GM19438 (cell line): ENCODE data around the gene RAP2B.
"Not testable (repeated sequence)": the region's sequence is repeated elsewhere in the genome, so short reads cannot be mapped to it uniquely, and the experiment has no call there.

ENCODE experiments used
- ATAC-seq: cut with Tn5 transposase; IDR thresholded peaks from one replicate; pipeline ENCODE4 v1.9.1; 2021; ENCODE audit warnings: low read depth; ENCODE audit not compliant: unreplicated experiment

The RAP2B gene

DNA sequence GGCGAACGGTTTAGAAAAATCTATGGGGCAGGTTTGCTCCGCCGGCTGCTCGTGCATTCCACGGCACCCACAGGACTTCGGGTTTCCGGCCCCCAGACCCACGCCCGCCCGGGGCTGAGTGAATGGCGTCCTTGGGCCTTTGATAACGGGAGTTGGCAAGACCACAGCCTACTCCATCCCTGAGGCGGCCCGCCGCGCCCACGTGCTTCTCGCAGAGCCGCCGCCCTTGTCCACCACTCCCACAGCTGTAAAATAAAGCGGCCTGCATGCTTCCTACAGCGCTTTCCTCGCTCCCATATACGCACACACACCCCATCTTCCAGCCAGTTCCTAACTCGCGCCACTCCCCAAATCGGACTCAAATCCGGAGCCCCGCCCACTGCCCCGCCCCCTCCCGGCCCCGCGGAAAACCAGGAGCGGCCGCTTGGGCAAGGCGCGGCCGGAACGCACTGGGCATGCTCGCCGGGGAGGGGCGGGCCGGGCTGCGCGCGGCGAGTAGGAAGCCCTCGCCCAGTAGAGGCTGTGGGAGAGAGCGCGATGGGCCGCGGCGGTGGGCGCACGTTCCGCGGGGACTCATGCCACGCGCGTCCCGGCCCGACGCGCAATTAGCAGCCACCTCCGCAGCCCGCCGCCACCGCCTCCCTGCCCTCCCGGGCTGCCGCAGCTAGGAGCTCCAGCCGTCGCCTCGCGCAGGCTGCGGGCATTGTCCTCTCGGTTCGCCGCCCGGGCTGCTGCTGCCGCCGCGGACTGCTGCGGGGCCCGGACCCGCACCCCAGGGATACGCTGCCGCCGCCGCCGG, at the start of gene RAP2B:
Gene RAP2B, plus strand, starts transcription at position 513 of the 799 bp plus-strand sequence. CDS start 468 bp downstream, outside the sequence.
- peak; percentile 43 for ATAC-seq

DNA sequence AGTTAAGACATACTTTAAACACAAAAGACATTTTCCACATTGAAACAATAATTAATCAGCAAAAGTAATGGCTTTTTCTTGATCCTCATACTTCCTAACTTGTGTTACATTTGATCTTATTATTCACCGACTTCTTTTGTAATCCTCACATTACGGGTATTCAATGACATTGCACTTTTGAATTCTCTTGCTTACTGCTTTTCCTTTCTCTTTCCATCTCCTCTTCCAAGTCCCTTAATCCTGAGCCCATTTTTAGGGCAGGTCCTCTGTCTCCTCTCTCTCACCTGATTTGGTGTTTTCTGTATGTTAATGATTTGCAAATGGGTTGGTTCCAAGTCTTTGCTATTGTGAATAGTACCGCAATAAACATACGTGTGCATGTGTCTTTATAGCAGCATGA, 48.5 kb upstream of the RAP2B start:
- ATAC-seq: no peak

DNA sequence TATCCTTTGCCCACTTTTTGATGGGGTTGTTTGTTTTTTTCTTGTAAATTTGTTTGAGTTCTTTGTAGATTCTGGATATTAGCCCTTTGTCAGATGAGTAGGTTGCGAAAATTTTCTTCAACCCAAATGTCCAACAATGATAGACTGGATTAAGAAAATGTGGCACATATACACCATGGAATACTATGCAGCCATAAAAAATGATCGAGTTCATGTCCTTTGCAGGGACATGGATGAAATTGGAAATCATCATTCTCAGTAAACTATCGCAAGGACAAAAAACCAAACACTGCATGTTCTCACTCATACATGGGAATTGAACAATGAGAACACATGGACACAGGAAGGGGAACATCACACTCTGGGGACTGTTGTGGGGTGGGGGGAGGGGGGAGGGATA, 47.8 kb upstream of the RAP2B start:
- ATAC-seq: not testable (repeated sequence)

DNA sequence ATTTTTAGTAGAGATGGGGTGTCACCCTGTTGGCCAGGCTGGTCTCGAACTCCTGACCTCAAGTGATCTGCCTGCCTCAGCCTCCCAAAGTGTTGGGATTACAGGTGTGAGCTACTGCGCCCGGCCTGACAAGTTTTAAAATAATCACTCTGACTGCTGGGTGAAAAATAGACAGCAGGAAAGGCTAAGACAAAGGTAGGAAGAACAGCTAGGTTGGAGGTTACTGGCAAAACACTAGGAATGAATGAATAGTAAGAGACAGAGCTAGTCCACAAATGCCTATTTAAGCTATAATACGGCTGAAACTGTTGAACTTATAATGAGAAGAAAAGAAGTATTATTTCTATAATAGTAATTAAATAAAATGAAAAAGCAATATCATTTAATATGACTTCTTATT, 46.7 kb upstream of the RAP2B start:
- no peak for ATAC-seq

DNA sequence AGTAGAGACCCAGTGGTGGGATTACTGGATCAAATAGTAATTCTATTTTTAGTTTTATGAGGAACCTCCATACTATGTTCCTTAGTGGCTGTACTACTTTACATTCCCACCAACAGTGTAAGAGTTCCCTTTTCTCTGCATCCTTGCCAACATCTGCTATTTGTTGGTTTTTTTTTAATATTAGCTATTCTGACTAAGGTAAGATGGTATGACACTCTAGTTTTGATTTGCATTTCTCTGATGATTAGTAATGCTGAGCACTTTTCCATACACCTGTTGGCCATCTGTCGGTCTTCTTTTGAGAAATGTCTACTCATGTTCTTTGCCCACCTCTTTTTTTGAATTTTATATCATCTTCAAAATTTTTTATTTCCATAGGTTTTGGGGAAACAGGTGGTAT, 34.2 kb upstream of the RAP2B start:
- ATAC-seq: no peak

DNA sequence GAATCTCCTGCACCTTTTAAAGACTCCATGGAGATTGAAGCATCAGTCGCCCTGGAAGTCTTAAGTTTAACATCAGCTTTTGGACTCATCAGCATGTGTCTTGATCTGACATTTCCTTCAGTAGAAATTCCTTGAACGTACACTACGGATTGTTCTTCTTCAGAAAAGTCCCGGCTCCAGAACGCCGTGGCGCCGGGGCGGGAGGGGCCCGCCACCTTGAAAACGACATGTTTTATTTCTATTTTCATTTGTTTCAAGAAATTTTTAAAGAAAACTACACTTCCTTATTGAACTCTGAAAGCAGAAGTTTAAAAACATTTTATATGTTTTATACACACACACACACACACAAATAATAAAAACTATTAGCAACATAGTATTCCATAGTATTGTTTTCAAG, 32.6 kb upstream of the RAP2B start:
- ATAC-seq: no peak

DNA sequence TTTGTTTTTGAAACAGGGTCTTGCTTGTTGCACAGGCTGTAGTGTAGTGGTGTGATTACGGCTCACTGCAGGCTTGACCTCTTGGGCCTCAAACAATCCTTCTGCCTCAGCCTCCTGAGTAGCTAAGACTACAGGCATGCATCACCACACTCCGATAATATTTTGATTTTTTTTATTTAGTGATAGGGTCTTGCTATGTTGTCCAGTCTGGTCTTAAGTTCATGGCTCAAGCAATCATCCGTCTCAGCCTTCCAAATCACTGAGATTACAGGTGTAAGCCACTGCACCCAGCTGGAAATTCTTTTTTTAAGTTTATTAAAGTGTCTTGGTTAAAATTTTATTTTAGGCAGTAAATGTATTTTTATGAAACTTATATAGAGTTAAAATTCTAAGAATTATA, 32.2 kb upstream of the RAP2B start:
- ATAC-seq: no peak

DNA sequence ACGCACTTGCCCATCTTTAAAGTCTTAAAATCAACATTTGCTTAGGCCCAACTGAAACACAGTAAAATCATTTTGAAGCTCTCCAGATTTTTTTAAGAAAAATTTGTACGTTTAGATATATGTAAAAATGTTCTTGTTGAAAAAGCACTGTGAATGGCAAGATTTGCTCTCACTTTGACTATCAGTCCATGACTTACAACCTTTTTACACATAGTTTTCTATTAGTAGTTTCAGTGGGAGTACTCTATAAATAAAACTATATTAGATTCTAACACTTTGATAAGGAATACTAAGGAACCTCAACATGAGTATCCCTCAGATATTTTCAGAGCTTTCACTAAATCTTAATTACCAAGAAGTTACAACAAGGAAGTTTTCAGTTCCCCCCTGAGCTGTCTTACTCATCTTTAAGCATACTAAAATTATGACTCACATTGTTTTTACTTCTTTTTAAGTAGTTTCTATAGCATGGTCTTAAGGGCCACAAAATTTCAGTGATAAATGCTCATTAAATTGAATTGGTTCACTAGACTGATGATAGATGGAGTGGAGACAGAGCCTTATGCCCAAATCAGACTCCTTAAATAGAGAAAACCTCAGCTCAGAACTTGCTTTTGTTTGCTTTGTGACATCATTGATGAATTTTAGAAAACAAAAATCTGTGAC, 31.6 kb upstream of the RAP2B start:
- ATAC-seq: peak; percentile 78

DNA sequence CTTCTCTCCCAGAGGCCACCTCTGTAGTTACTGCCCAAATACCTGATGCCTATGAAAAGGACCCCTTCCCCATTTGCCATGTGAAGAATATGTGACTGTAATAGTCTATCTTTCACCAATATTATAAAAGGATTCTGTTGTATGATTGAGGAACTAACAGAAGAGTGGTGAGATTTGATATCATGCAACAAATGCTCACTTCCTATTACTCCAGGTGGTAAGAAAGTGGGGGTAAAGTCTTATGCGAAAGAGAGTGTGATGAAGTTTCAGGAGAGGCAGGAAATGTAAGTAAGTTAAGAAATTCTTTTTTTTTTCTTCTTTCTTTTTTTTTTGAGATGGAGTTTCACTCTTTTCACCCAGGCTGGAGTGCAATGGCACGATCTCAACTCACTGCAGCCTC, 24.4 kb upstream of the RAP2B start:
- ATAC-seq: no peak

DNA sequence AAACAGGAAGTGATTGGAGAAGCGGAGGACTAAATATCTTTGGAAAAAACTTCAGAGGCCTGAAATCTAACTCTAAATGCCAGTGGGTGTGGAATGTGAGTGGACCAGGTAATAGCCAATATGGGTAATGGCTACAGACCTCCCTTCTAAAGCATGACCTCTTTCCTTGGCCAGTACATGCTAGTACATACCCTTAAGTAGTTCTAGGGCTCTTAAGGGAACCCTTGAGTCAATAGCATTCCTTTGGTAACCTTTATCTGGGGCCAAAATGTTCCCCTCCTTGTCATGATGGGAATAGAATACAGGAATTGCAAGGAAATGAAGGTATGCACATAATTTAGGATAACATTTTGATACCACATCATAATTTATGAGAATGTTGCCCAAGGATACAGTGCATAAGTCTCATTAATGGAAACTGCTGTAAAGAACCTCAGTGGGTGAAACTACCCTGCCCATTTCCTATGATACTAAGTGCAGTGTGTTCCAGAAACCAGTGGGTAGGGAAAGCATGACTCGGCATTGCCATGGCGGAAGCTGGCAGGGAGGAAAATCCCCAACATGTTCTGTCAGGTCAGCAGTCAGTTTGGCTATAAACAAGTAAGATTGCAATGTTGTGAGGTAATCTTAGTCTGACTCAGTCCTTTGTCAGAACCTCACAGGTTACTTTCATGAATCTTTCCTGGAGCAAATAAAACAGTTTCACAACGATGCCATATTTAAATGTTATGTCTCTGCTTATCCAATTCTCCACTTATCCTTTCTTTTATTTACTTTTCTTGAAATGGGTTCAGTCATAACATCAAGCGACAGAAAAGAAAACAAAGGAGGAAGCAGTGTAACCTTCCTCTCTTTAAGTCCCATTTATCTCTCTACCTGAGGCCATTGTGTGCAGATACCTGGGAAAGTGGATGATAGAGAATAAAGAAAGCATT, 23.5 kb upstream of the RAP2B start:
- ATAC-seq: peak; percentile 47

DNA sequence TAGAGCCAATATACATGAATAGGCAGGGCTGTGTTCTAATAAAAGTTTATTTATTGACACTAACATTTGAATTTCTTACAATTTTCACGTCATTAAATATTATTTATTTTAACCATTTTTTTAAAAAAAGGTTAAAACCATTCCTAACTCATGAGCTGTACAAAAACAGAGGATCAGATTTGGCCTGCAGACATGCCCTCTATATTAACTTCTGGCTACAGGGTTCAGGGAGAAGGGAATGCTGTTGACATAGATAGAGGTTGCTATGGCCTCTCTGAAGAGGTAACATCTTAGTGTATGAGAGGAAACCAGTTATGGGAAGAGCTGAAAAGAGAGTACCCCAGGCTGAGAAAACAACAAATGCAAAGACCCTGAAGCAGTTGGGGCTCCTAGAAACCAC, 19.1 kb upstream of the RAP2B start:
- no peak for ATAC-seq

DNA sequence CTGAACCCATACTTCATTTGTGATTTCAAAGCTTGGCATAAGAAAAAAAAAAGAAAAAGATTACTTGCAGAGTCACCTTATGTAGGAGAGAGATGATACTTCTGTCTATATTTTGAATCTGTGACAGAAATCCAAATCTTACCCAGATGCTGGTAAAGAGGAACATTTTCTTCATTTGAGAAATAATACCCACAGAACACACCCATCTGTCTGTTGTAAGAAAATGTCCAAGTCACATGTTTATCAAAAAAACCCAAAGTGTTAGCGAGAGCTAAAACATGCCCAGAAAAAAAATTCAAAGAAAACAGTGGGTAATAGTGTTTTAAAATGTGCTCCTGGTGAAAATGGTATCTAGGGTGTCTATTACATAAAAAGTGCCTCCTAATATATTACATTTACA, 18.0 kb upstream of the RAP2B start:
- no peak for ATAC-seq

DNA sequence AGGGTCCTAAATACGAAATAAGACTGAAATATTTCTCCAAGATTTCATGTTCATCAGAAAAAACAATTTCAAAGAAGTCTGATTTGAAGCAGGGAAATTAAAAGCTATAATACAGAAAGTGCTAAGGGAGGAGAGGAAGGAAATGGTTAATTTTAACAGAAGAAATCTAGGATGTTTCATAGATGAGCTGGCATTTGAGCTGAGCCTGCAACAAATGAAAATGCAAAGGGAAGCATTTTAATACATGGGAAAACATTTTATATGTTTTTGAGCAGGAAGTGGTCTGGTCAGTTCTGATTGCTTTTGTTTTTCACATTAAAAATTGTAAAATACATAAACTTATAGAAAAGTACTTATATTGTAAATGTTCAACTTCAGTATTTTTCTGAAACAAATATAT, 17.2 kb upstream of the RAP2B start:
- no peak for ATAC-seq

DNA sequence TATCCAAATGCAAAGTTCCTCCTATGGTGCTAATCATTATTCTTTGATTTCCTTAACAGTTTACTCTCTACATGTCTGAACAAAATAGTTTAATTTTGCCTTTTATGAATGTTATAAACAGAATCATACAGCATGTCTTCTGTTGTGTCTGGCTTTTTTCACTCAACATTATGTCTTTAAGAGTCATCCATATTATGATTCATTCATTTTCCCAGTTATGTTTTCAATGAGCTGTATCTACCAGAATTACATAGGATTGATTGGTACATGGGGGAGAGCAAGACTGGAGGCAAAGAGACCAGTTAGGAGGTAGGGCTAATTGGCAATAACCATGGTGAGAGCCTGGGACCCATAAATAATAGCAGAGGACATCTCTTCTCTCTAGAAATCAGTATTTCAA, 16.6 kb upstream of the RAP2B start:
- no peak for ATAC-seq

DNA sequence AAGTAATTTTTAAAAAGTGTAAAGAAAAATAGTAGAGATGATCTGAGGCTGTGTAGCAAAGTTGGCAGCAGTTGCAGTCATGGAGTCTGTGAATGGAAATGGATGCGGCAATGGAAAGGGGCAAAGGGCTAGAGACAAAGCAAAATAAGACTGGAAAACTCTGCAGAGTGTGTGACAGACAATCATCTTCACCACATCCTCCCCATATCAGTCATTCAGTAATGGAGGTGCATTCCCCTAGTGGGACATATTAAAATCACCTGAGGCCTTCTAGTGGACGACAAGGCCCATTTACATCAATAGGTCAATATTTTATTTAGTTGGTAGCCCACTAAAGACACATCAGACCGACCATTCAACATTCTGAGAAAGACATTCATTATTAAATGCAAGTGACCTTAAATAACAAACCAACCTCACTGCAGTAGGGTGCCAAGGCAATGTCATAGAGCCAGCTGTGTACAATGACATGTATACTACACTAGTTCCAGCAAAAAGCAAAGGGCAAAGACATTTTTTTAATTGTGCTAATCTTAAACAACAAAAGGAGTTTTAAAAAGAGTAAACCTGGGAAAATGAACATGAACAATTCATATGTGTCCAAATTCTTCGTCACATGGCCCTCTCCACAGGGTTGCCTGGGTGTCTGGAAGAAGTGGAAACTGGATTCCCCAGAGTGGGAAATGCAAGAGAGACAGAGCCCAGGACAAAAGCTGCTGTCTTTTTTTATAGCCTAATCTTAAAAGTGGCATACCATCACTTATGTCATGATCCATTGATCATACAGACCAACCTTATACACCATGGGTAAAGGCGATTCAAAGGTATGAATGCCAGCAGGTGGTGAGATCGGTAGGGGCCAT, 15.6 kb upstream of the RAP2B start:
- no peak for ATAC-seq

DNA sequence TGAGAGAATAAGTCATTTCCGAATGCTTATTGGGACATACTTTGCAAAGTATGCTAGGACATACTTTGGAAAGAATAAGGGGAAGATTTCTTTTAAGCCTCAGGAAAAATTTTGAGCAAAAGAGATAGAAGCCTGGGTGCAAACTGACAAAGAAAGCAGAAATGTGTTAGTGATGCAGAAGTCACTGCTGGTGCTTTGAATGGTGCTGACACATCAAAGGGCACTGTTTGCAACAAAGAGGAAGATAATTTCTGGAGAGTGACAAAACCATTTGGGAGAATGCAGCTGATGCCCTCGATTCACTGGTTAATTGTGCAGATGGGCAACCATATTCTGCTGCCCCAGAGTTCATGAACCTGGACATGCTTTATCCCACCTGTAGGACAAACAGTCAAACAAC, 11.0 kb upstream of the RAP2B start:
- ATAC-seq: no peak

DNA sequence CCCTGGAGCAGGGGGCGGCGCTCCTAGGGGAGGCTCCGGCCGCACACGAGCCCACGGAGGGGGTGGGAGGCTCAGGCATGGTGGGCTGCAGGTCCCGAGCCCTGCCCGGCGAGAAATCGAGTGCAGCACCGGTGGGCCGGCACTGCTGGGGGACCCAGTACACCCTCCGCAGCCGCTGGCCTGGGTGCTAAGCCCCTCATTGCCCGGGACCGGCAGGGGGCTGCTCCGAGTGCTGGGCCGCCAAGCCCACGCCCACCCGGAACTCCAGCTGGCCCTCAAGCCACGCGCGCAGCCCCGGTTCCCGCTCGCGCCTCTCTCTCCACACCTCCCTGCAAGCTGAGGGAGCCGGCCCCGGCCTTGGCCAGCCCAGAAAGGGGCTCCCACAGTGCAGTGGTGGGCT, 6.2 kb upstream of the RAP2B start:
- ATAC-seq: not testable (repeated sequence)

DNA sequence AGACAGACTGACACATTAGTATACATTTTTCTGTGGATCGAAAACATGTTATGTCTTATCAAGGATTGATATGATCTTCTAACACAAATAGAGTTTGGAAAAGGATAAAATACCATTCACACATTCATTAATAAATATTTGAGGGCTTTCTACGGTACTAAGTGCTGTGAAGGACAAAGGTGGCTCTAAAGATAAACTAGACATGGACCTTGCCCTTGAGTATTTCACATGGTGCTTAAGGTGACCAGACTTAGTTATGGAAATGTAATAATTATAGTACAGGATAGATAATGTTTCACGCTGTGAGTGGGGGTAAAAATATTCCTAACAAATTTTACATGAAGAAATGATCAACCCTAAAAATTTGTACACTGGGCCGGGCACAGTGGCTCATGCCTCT, 3.8 kb upstream of the RAP2B start:
- no peak for ATAC-seq

DNA sequence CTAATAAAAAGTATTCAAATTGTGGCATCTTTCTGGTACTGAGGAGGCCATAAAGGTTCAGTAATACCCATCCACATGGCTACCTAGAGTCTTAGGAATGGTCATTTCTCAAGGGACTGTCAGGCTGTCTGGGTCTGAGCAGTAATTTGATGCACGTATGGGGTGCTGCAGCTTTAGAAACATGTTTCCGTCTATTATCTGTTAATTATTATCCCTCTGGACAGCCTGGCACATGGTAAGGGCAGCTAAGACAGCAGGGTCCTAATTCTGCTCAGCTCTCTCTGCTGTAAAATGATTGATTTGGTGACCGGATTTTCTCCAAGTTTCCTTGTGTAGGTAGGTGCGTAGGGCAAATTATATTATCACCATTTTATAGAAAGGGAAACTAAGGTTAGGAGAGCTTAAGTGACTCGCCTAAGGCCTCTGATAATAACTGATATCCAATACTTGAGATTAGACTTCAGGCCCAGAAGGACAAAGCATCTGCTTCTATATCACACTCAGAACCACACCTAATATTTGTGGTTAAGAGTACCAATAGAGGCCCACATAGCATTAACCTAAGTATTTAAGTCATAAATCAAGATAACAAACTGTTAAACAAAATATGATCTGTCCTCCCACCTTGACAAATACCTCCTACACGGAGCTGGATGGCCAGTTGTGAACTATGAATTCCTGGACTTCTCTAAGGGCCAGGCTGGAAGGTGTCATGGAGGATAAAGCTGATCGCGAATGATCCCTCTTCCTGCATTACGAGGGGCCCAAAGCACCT, 2.9 kb upstream of the RAP2B start:
- ATAC-seq: no peak
